Measurements from ENCODE around the gene CIDEC. TPM values are rescaled to one million over a fixed set of nuclear protein-coding genes. Genes with fewer than 3 reads are reported as not detected.

Gene CIDEC
- total and polyA plus RNA-seq, 2 of the 13 experiments (the other 11 are each of a cell fraction or from before 2014, with no cell fraction given) = 2.5 to 10.4 TPM

DNA sequence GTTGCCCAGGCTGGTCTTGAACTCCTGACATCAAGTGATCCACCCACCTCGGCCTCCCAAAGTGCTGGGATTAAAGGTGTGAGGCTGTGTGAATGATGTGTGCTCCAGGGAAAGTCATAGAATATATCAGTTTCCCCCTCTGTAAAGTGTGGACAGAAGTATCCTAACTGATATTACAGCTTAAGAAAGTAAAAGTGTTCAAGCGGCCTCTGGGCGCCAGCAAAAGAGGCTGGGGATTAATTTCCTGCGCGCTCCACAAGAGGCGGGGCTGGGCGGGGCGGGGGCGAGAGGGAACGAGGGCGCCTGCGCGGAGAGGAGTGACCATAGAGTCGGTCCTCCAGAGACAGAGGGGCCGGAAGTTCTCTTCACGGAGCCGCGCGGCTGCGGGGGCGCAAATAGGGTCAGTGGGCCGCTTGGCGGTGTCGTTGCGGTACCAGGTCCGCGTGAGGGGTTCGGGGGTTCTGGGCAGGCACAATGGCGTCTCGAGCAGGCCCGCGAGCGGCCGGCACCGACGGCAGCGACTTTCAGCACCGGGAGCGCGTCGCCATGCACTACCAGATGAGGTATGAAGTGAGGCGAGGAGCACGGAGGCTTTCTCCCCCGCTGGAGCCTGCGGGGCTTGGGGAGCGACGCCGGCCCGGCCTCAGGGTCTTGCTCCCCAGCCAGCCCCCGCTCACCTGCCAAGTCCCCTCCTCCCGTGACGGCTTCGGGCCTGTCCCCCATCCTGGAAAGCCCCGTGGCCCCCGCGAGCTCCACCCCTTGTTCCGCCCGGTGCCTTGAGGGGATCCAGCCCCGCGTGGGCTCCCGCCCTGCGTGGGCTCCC, 10.4 kb upstream of the CIDEC start, which contains the start of gene JAGN1 (continued):
- TF ChIP-seq, protein P1, sequence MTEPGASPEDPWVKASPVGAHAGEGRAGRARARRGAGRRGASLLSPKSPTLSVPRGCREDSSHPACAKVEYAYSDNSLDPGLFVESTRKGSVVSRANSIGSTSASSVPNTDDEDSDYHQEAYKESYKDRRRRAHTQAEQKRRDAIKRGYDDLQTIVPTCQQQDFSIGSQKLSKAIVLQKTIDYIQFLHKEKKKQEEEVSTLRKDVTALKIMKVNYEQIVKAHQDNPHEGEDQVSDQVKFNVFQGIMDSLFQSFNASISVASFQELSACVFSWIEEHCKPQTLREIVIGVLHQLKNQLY (CRISPR knock-in tag; IDR thresholded peaks at IDR 0.05) = no peak
- TF ChIP-seq HMG20A (CRISPR knock-in tag; IDR thresholded peaks at IDR 0.05; ENCODE audit: borderline replicate concordance) = 0 out of 2 replicates have a peak, but pooled peaks have one; percentile 15
- TF ChIP-seq NR2F1 (CRISPR knock-in tag; IDR thresholded peaks at IDR 0.05) = peak in 1 of 2 experiments; percentile 13; a peak in 1 of 4 replicates
- TF ChIP-seq ZNF572 (CRISPR knock-in tag; IDR thresholded peaks at IDR 0.05) = no peak
- peak; percentile 89 for TF ChIP-seq ZNF619 (CRISPR knock-in tag; IDR thresholded peaks at IDR 0.05)
- TF ChIP-seq RARG (CRISPR knock-in tag; IDR thresholded peaks at IDR 0.05; ENCODE audit: low read depth) = 0 out of 2 replicates have a peak, but pooled peaks have one; percentile 35
- TF ChIP-seq, protein P2, sequence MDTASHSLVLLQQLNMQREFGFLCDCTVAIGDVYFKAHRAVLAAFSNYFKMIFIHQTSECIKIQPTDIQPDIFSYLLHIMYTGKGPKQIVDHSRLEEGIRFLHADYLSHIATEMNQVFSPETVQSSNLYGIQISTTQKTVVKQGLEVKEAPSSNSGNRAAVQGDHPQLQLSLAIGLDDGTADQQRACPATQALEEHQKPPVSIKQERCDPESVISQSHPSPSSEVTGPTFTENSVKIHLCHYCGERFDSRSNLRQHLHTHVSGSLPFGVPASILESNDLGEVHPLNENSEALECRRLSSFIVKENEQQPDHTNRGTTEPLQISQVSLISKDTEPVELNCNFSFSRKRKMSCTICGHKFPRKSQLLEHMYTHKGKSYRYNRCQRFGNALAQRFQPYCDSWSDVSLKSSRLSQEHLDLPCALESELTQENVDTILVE (CRISPR knock-in tag; IDR thresholded peaks at IDR 0.05) = no peak
- no peak; the same call in 1 of the 2 replicates for TF ChIP-seq ZNF615 (CRISPR knock-in tag; IDR thresholded peaks at IDR 0.05; ENCODE audit: borderline replicate concordance)
- TF ChIP-seq, protein P3, sequence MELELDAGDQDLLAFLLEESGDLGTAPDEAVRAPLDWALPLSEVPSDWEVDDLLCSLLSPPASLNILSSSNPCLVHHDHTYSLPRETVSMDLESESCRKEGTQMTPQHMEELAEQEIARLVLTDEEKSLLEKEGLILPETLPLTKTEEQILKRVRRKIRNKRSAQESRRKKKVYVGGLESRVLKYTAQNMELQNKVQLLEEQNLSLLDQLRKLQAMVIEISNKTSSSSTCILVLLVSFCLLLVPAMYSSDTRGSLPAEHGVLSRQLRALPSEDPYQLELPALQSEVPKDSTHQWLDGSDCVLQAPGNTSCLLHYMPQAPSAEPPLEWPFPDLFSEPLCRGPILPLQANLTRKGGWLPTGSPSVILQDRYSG (CRISPR knock-in tag; IDR thresholded peaks at IDR 0.05) = peak; percentile 76; the same call in 1 of the 2 replicates
- TF ChIP-seq PAWR (CRISPR knock-in tag; IDR thresholded peaks at IDR 0.05; ENCODE audit: borderline replicate concordance) = 0 out of 2 replicates have a peak, but pooled peaks have one; percentile 69
- TF ChIP-seq U2AF2 (IDR thresholded peaks at IDR 0.05; ENCODE audit: low read depth, low read length) = no peak
- TF ChIP-seq ZNF883 (CRISPR knock-in tag; IDR thresholded peaks at IDR 0.05; ENCODE audit: not compliant biosample characterization) = peak; percentile 89
- no peak for TF ChIP-seq TEAD2 (CRISPR knock-in tag; IDR thresholded peaks at IDR 0.05)
- TF ChIP-seq ZNF543 (CRISPR knock-in tag; IDR thresholded peaks at IDR 0.05) = peak; percentile 54; the same call in 1 of the 2 replicates
- TF ChIP-seq, protein P4, sequence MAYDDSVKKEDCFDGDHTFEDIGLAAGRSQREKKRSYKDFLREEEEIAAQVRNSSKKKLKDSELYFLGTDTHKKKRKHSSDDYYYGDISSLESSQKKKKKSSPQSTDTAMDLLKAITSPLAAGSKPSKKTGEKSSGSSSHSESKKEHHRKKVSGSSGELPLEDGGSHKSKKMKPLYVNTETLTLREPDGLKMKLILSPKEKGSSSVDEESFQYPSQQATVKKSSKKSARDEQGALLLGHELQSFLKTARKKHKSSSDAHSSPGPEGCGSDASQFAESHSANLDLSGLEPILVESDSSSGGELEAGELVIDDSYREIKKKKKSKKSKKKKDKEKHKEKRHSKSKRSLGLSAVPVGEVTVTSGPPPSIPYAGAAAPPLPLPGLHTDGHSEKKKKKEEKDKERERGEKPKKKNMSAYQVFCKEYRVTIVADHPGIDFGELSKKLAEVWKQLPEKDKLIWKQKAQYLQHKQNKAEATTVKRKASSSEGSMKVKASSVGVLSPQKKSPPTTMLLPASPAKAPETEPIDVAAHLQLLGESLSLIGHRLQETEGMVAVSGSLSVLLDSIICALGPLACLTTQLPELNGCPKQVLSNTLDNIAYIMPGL (CRISPR knock-in tag; IDR thresholded peaks at IDR 0.05; ENCODE audit: borderline replicate concordance in 1 of 2, low read depth in 1 of 2) = peak; percentile 70 to 95; a peak in 3 of 4 replicates
- TF ChIP-seq ZFP37 (CRISPR knock-in tag; IDR thresholded peaks at IDR 0.05; ENCODE audit: borderline replicate concordance) = no peak
- no peak for TF ChIP-seq POLR2AphosphoS2 (IDR thresholded peaks at IDR 0.05; ENCODE audit: low read depth, low read length)
- no peak for TF ChIP-seq ZNF354B (CRISPR knock-in tag; IDR thresholded peaks at IDR 0.05)
- 0 out of 2 replicates have a peak, but pooled peaks have one; percentile 55 for TF ChIP-seq ZNF235 (CRISPR knock-in tag; IDR thresholded peaks at IDR 0.05; ENCODE audit: borderline replicate concordance)
- 0 out of 2 replicates have a peak, but pooled peaks have one; percentile 61 for TF ChIP-seq HNRNPL (IDR thresholded peaks at IDR 0.05; ENCODE audit: low read depth, low read length)
- TF ChIP-seq ZNF746 (CRISPR knock-in tag; IDR thresholded peaks at IDR 0.05) = peak; percentile 89

All from HepG2 (cell line).